ENCODE measurements around the gene GLRA2. TPM values are rescaled to one million over a fixed set of nuclear protein-coding genes. Genes with fewer than 3 reads are reported as not detected.

GLRA2 gene
- total and polyA plus RNA-seq, 10 of the 15 experiments (the other 5 are each of a cell fraction or from before 2014, with no cell fraction given) = 0.01 TPM; not detected in 9

DNA sequence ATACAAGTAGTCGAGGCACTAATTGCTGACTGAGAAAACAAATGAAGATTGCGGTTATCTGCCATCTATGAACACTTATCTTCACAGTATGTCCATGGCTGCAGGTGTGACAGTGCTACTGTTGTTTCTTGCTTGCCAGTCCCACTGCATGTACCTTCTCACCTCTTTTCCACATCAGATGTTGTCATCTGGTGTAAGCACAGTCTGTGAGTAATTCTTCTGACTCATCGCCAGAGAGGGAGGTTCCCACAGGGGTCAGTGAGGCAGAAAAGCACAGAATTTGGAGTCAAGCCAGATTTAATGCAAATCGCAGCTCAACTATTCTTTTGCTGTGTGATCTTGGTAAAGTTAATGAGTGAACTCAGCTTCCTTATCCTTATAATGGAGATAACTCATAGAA is 144.4 kb downstream of the GLRA2 start (continued):
- TF ChIP-seq, protein P1, sequence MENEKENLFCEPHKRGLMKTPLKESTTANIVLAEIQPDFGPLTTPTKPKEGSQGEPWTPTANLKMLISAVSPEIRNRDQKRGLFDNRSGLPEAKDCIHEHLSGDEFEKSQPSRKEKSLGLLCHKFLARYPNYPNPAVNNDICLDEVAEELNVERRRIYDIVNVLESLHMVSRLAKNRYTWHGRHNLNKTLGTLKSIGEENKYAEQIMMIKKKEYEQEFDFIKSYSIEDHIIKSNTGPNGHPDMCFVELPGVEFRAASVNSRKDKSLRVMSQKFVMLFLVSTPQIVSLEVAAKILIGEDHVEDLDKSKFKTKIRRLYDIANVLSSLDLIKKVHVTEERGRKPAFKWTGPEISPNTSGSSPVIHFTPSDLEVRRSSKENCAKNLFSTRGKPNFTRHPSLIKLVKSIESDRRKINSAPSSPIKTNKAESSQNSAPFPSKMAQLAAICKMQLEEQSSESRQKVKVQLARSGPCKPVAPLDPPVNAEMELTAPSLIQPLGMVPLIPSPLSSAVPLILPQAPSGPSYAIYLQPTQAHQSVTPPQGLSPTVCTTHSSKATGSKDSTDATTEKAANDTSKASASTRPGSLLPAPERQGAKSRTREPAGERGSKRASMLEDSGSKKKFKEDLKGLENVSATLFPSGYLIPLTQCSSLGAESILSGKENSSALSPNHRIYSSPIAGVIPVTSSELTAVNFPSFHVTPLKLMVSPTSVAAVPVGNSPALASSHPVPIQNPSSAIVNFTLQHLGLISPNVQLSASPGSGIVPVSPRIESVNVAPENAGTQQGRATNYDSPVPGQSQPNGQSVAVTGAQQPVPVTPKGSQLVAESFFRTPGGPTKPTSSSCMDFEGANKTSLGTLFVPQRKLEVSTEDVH (IDR thresholded peaks at IDR 0.05; ENCODE audit: low read depth, partially characterized antibody) = no peak
- TF ChIP-seq SMAD1 (IDR thresholded peaks at IDR 0.05; ENCODE audit: low read depth, partially characterized antibody) = peak; percentile 86
- 0 out of 2 replicates have a peak, but pooled peaks have one; percentile 9 for TF ChIP-seq RFX5 (IDR thresholded peaks at IDR 0.05; ENCODE audit: low read depth, low read length)
- TF ChIP-seq YY1 (IDR thresholded peaks at IDR 0.05; ENCODE audit: low read depth, low read length) = 0 out of 2 replicates have a peak, but pooled peaks have one; percentile 18
- TF ChIP-seq MYB (IDR thresholded peaks at IDR 0.05; ENCODE audit: borderline replicate concordance, low read depth, low read length) = no peak
- peak; percentile 57 for TF ChIP-seq RUNX3 (IDR thresholded peaks at IDR 0.05; ENCODE audit: low read length)
- TF ChIP-seq CREM (IDR thresholded peaks at IDR 0.05; ENCODE audit: low read depth) = peak; percentile 62; the same call in 1 of the 2 replicates
- no peak for TF ChIP-seq SP1 (IDR thresholded peaks at IDR 0.05; ENCODE audit: low read depth, low read length)
- peak; percentile 19 for TF ChIP-seq MEF2B (IDR thresholded peaks at IDR 0.05; ENCODE audit: partially characterized antibody, poor library complexity, severe bottlenecking)
- TF ChIP-seq DPF2 (IDR thresholded peaks at IDR 0.05) = 0 out of 2 replicates have a peak, but pooled peaks have one; percentile 31
- TF ChIP-seq, protein P2, sequence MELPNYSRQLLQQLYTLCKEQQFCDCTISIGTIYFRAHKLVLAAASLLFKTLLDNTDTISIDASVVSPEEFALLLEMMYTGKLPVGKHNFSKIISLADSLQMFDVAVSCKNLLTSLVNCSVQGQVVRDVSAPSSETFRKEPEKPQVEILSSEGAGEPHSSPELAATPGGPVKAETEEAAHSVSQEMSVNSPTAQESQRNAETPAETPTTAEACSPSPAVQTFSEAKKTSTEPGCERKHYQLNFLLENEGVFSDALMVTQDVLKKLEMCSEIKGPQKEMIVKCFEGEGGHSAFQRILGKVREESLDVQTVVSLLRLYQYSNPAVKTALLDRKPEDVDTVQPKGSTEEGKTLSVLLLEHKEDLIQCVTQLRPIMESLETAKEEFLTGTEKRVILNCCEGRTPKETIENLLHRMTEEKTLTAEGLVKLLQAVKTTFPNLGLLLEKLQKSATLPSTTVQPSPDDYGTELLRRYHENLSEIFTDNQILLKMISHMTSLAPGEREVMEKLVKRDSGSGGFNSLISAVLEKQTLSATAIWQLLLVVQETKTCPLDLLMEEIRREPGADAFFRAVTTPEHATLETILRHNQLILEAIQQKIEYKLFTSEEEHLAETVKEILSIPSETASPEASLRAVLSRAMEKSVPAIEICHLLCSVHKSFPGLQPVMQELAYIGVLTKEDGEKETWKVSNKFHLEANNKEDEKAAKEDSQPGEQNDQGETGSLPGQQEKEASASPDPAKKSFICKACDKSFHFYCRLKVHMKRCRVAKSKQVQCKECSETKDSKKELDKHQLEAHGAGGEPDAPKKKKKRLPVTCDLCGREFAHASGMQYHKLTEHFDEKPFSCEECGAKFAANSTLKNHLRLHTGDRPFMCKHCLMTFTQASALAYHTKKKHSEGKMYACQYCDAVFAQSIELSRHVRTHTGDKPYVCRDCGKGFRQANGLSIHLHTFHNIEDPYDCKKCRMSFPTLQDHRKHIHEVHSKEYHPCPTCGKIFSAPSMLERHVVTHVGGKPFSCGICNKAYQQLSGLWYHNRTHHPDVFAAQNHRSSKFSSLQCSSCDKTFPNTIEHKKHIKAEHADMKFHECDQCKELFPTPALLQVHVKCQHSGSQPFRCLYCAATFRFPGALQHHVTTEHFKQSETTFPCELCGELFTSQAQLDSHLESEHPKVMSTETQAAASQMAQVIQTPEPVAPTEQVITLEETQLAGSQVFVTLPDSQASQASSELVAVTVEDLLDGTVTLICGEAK (IDR thresholded peaks at IDR 0.05; ENCODE audit: borderline replicate concordance) = no peak
- 0 out of 2 replicates have a peak, but pooled peaks have one; percentile 28 for TF ChIP-seq TCF12 (IDR thresholded peaks at IDR 0.05; ENCODE audit: low read depth, low read length)
- no peak for TF ChIP-seq ZBED1 (IDR thresholded peaks at IDR 0.05; ENCODE audit: borderline replicate concordance)
